Heart right ventricle (tissue), 16 donors: Measurements from ENCODE around the gene GLB1L3. TPM values are rescaled to one million over a fixed set of nuclear protein-coding genes. Genes with fewer than 3 reads are reported as not detected.

Source experiments
- ATAC-seq, 8 donors: fragments of 200-7000 bp; cut with Tn5 transposase; one replicate each; pipeline ENCODE4 v1.9.1; 2020; ENCODE audit warnings: mild to moderate bottlenecking in 8 of 8, moderate library complexity in 8 of 8, moderate number of reproducible peaks in 1 of 8
- DNase-seq, 2 donors: peaks; one replicate each; pipeline ENCODE4 v3.0.0-alpha.2; 2020
- H3K27ac ChIP-seq, 10 donors: fragments of 200-600 bp; sonication (generic) in 2 of 10; one replicate each; pipeline versions ENCODE4 v1.5.0 to v1.8.0; 2020 to 2022; ENCODE audit warnings: mild to moderate bottlenecking in 3 of 10
- H3K27me3 ChIP-seq, 7 donors: fragments of 200-600 bp; one replicate each; pipeline ENCODE4 v1.8.0; 2021 to 2022; ENCODE audit warnings: mild to moderate bottlenecking in 2 of 7
- H3K36me3 ChIP-seq, 9 donors: fragments of 200-600 bp; sonication (generic) in 1 of 9; one replicate each; pipeline versions ENCODE4 v1.5.0 to v1.8.0; 2020 to 2022; ENCODE audit warnings: mild to moderate bottlenecking in 2 of 9
- H3K4me1 ChIP-seq, 9 donors: fragments of 200-600 bp; sonication (generic) in 1 of 9; one replicate each; pipeline versions ENCODE4 v1.5.0 to v1.8.0; 2020 to 2022; ENCODE audit warnings: mild to moderate bottlenecking in 4 of 9
- H3K4me3 ChIP-seq, 10 donors: fragments of 200-600 bp; sonication (generic) in 2 of 10; one replicate each; pipeline versions ENCODE4 v1.5.0 to v1.8.0; 2020 to 2022; ENCODE audit warnings: mild to moderate bottlenecking in 7 of 10, moderate library complexity in 2 of 10
- H3K9me3 ChIP-seq, 11 donors: fragments of 200-600 bp in 10 of 11; sonication (generic) in 2 of 11; one replicate each; pipeline versions ENCODE4 v1.5.0 to v1.8.0; 2013 to 2022; ENCODE audit warnings: mild to moderate bottlenecking in 2 of 11, control low read depth in 1 of 11, moderate library complexity in 1 of 11
- WGBS, 2 donors: extraction: QIAGEN DNeasy Blood & Tissue Kit; methylation state at CpG; one replicate each; pipeline ENCODE4 v1.1.7; 2013; ENCODE audit warnings: inconsistent platforms in 1 of 2; 5-methylcytosine and 5-hydroxymethylcytosine counted together
- intact Hi-C, 10 donors: fragments of 100-400 bp; cut with DNase I; formaldehyde crosslinking; loops; one replicate each; pipeline versions ENCODE4 v1.11.1 to v1.14.2; 2022
- polyA plus RNA-seq, 2 donors: library from polyadenylated mRNA; stranded (reverse); fragments of 200-250 nt; gene quantifications; one replicate each; pipeline ENCODE4 v1.2.3, GENCODE V29; 2013
- total RNA-seq, 10 donors: library from RNA; stranded (reverse); fragmentation: NEBNext Ultra II Directional in 3 of 10; extraction: Animal tissue kit (Norgen Biotek cat#: 25700) in 3 of 10; gene quantifications; one replicate each; pipeline versions ENCODE4 v1.2.1 to v1.2.4, GENCODE V29; 2021 to 2023
- TF ChIP-seq, protein P1 (sequence below), 9 donors: fragments of 200-600 bp; sonication (generic) in 2 of 9; IDR thresholded peaks; one replicate each; pipeline versions ENCODE4 v1.5.0 to v1.8.0; 2021 to 2022; ENCODE audit warnings: antibody characterized with exemption in 9 of 9, mild to moderate bottlenecking in 5 of 9, moderate library complexity in 1 of 9
- donor health status: Arrhythmogenic right ventricular cardiomyopathy.
- donor health status: ischemic (EF 13 %, LVEDD 7.1; RV severe dilation, severe dysfunction).
- donor health status: healthy with polysubstance abuse.
- donor health status: DM: no; HTN: yes; CAD: no.
- donor health status: DM: no; HTN: no; CAD: no.
- donor health status: ischemic (EF 25% LVEDD 6.9; RV normal size, moderate dysfunction).
- donor health status: ischemic (EF 25% LVEDD 5.7; RV mildly dilated, moderate dysfunction).
- donor health status: healthy.
- donor health status: DM: yes; HTN: yes; CAD: no.
- donor health status: Ischemic cardiomyopathy.
- donor health status: ischemic (EF 35%, LVEDD 5.7; RV mildly dilated, moderate dysfunction).
- donor health status: nonischemic (EF 11% LVEDD 7.7; RV severe dilation, severe dysfunction).
- donor health status: DM: yes; HTN: yes; CAD: no.
- donor health status: PGD.
- donor health status: ischemic (EF 29% LVEDD 5.4; RV normal size, mild dysfunction).
- donor health status: nonischemic (EF 23%, LVEDD 6.1; RV moderate dilation, normal function).

The GLB1L3 gene
- total and polyA plus RNA-seq, 12 donors: not detected

DNA sequence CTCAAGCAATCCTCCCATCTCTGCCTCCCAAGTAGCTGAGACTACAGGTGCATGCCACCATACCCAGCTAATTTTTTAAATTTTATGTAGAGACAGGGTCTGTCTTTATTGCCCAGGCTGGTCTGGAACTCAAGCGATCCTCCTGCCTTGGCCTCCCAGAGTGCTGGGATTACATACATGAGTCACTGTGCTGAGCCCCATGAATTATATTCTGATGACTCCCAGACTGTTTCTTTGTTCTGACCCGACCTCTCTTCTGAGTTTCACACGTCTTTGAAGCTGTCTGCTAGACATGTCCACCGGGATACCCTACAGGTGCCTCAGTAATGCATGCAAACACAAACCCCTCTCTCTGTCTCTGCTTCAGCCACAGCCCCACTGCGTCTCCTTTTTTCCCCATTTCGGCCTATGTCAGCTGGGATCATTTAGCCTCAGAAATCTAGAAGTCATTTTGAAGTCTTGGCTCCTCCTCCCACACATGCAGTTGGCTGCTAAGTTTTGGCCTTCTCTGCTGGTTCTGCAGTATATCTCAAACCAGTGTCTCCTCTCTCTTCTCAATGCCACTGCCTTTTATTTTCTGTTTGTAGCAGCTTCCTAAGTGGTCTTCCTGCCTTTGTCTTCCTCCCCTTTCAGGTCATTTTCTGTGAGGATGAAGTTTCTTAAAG is 46.9 kb upstream of the GLB1L3 start:
- TF ChIP-seq, protein P1, sequence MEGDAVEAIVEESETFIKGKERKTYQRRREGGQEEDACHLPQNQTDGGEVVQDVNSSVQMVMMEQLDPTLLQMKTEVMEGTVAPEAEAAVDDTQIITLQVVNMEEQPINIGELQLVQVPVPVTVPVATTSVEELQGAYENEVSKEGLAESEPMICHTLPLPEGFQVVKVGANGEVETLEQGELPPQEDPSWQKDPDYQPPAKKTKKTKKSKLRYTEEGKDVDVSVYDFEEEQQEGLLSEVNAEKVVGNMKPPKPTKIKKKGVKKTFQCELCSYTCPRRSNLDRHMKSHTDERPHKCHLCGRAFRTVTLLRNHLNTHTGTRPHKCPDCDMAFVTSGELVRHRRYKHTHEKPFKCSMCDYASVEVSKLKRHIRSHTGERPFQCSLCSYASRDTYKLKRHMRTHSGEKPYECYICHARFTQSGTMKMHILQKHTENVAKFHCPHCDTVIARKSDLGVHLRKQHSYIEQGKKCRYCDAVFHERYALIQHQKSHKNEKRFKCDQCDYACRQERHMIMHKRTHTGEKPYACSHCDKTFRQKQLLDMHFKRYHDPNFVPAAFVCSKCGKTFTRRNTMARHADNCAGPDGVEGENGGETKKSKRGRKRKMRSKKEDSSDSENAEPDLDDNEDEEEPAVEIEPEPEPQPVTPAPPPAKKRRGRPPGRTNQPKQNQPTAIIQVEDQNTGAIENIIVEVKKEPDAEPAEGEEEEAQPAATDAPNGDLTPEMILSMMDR (IDR thresholded peaks at IDR 0.05): no peak
- ATAC-seq (no peak), DNase-seq (no peak)
- peaks cover 0 to 20% (median 0%) of the 10 kb centered on the region in 9 donors for H3K36me3 ChIP-seq
- H3K27ac ChIP-seq: no peak overlapping the region
- no peak overlapping the region for H3K4me3 ChIP-seq
- H3K9me3 ChIP-seq: no peaks in the 10 kb centered on the region
- 75 to 81% methylated on average over 6 of the region's 6 CpGs for WGBS, 2 donors
- intact Hi-C loops: no loop called here
- H3K4me1 ChIP-seq: peaks cover 3 to 88% (median 67%) of the 10 kb centered on the region in 9 donors
- no peaks in the 10 kb centered on the region for H3K27me3 ChIP-seq

DNA sequence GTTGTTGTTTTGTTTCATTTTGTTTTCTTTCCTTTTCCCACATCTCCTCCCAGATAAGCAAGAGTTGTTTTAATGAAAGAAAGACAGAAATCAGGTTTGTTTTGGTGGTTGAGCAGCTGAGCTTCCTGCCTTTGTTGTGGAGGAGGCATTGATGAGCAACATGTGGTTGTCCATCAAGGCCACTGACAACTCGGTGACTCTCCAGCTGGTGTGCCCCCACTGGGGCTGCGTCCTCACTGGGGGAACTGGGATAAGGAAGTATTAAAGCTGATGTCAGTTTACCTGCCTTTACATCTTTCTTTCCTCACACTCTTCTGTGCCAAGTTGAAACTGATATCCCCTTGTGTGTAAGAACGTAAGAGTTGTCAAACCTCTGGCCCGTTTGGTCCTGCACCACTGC is 45.8 kb upstream of the GLB1L3 start:
- Histone ChIP-seq H3K27me3 (no peaks in the 10 kb centered on the region), H3K27ac (peak overlapping the region in 1 of 10 donors; percentile 3), H3K36me3 (peaks cover 0 to 30% (median 0%) of the 10 kb centered on the region in 9 donors), H3K4me3 (no peak overlapping the region), H3K9me3 (no peaks in the 10 kb centered on the region), H3K4me1 (peaks cover 3 to 95% (median 69%) of the 10 kb centered on the region in 9 donors)
- TF ChIP-seq, protein P1 (IDR thresholded peaks at IDR 0.05): no peak
- WGBS, 2 donors: 51 to 58% methylated on average over 4 of the region's 4 CpGs
- intact Hi-C loops: no loop called here
- ATAC-seq (no peak), DNase-seq (no peak)

DNA sequence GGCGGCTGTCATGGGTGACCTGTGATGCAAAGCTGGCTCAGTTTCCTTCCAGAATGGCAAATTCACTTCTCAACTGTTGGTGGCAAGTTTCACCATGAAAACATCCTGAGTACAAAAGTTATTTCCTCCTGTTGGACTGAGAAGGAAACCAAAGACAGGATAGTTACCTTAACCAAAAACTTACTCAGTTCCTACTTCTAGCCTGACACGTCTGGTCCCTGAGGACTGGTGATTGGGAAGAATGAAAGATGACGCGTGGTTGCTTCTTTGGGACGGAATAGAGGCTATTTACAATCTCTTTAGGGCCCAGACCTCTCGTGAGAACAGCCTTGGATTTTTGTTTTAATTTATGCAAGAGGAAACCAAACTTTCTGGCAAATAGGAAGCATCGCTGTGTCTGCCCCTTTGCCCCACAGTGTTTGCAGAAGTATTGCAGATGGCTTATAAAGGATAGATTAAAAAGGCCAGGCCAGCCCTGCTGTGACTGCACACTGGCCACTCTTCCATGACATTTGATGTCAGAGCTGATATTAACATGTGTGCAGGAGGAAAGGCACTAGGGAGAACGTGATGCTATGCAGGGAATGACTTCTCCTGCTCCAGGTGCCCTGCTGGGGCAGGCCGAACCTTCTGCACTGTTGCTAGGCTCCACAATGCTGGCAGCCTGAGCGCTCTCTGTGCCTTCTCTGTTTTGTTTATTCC is 44.1 kb upstream of the GLB1L3 start:
- Histone ChIP-seq H3K9me3 (no peaks in the 10 kb centered on the region), H3K27me3 (no peaks in the 10 kb centered on the region), H3K4me3 (no peak overlapping the region), H3K36me3 (peaks cover 0 to 43% (median 5%) of the 10 kb centered on the region in 9 donors), H3K4me1 (peaks cover 0 to 84% (median 56%) of the 10 kb centered on the region in 9 donors), H3K27ac (peak overlapping the region in 1 of 10 donors; percentile 21)
- WGBS, 2 donors: 67 to 72% methylated on average over 10 of the region's 10 CpGs
- no peak for ATAC-seq
- TF ChIP-seq, protein P1 (IDR thresholded peaks at IDR 0.05): no peak
- intact Hi-C loops: no loop called here
- DNase-seq: no peak

DNA sequence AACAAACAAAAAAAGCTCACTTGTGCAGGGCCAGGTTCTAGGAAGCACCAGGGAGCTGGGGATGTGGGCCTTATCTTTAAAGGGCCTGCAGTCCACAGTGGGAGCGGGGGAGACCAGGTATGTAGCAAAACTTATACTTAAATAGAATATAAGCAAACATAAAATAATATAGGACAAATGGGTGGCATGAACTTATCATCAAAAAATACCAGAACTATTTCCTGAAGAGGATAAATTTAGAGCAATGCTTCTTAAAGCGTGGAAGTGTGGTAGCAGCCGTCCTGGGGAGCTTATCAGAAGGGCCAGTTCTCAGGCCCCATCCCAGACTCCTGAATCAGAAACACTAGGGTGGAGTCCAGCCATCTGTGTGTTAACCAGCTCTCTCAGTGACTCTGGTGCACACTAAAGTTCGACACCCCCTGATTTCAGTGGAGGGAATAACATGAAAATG is 42.4 kb upstream of the GLB1L3 start:
- Histone ChIP-seq H3K27me3 (no peaks in the 10 kb centered on the region), H3K4me1 (peaks cover 0 to 70% (median 42%) of the 10 kb centered on the region in 9 donors), H3K36me3 (peaks cover 0 to 48% (median 5%) of the 10 kb centered on the region in 9 donors), H3K9me3 (no peaks in the 10 kb centered on the region), H3K27ac (no peak overlapping the region), H3K4me3 (no peak overlapping the region)
- TF ChIP-seq, protein P1 (IDR thresholded peaks at IDR 0.05): no peak
- 60 to 64% methylated on average over 4 of the region's 4 CpGs for WGBS, 2 donors
- ATAC-seq (no peak), DNase-seq (no peak)
- intact Hi-C loops: no loop called here
